Neural cell (in vitro differentiated cells): ENCODE measurements around the gene MCTP2. TPM values are rescaled to one million over a fixed set of nuclear protein-coding genes. Genes with fewer than 3 reads are reported as not detected.

Experiments
- H2AFZ ChIP-seq: fragments of 200-600, 300-800 bp; sonication (generic), shearing (Covaris generic); 2 replicates; pipeline ENCODE4 v1.6.0; 2014; ENCODE audit warnings: low read depth, mild to moderate bottlenecking, antibody characterized with exemption, low read length, moderate library complexity
- H3F3A ChIP-seq: fragments of 200-600 bp; shearing (Covaris generic); 2 replicates; pipeline ENCODE4 v1.6.1; 2016; ENCODE audit warnings: mild to moderate bottlenecking, moderate library complexity, mixed read lengths, antibody characterized with exemption, low read length; ENCODE audit not compliant: insufficient read depth, poor library complexity, severe bottlenecking
- H3K27ac ChIP-seq: fragments of 200-600, 300-800 bp; sonication (generic), shearing (Covaris generic); 2 replicates; pipeline ENCODE4 v1.5.1; 2014; ENCODE audit warnings: mild to moderate bottlenecking, low read length, moderate library complexity
- H3K27me3 ChIP-seq: fragments of 300-800, 200-600 bp; sonication (generic), shearing (Covaris generic); 2 replicates; pipeline ENCODE4 v1.6.0; 2014; ENCODE audit warnings: mild to moderate bottlenecking, low read depth, low read length, moderate library complexity; ENCODE audit not compliant: insufficient read depth
- H3K36me3 ChIP-seq: fragments of 300-800, 200-600 bp; sonication (generic), shearing (Covaris generic); 2 replicates; pipeline ENCODE4 v1.5.1; 2014; ENCODE audit warnings: mild to moderate bottlenecking, antibody characterized with exemption, low read length, moderate library complexity; ENCODE audit not compliant: insufficient read depth
- H3K4me2 ChIP-seq: fragments of 300-800, 200-600 bp; sonication (generic), shearing (Covaris generic); 2 replicates; pipeline ENCODE4 v1.6.0; 2014; ENCODE audit warnings: mild to moderate bottlenecking, low read length
- H3K4me3 ChIP-seq: fragments of 300-800, 200-600 bp; sonication (generic), shearing (Covaris generic); 2 replicates; pipeline ENCODE4 v1.5.1; 2014; ENCODE audit warnings: mild to moderate bottlenecking, low read length, moderate library complexity
- H3K79me2 ChIP-seq: fragments of 200-600 bp; shearing (Covaris generic); replicated peaks from 2 replicates; pipeline ENCODE4 v1.6.0; 2014; ENCODE audit warnings: mild to moderate bottlenecking, low read length, moderate library complexity; ENCODE audit not compliant: insufficient read depth
- H3K9ac ChIP-seq: fragments of 300-800, 200-600 bp; sonication (generic), shearing (Covaris generic); 2 replicates; pipeline ENCODE4 v1.6.1; 2016; ENCODE audit warnings: mild to moderate bottlenecking, low read length, mixed read lengths
- H3K9me2 ChIP-seq: fragments of 200-600 bp; shearing (Covaris generic); 2 replicates; pipeline ENCODE4 v1.6.1; 2016; ENCODE audit warnings: mild to moderate bottlenecking, low read length, mixed read lengths; ENCODE audit not compliant: insufficient read depth
- H3K9me3 ChIP-seq: fragments of 200-600, 300-800 bp; sonication (generic), shearing (Covaris generic); 2 replicates; pipeline ENCODE4 v1.6.1; 2016; ENCODE audit warnings: mild to moderate bottlenecking, mixed run types, low read length, moderate library complexity, mixed read lengths
- H4K20me1 ChIP-seq: fragments of 200-600 bp; shearing (Covaris generic); 2 replicates; pipeline ENCODE4 v1.6.1; 2016; ENCODE audit warnings: mild to moderate bottlenecking, mixed run types; ENCODE audit not compliant: insufficient read depth
- EP300 ChIP-seq: fragments of 450-650 bp; conservative IDR thresholded peaks from 2 replicates; pipeline ENCODE4 v1.6.1; 2014; ENCODE audit warnings: antibody characterized with exemption, mild to moderate bottlenecking, moderate library complexity; ENCODE audit not compliant: poor library complexity, severe bottlenecking
- EZH2 ChIP-seq: fragments of 200-600, 300-800 bp; shearing (Covaris generic), sonication (generic); IDR thresholded peaks from 2 replicates; pipeline ENCODE4 v1.6.1; 2014; ENCODE audit warnings: antibody characterized with exemption, low read length, borderline replicate concordance, mild to moderate bottlenecking; ENCODE audit not compliant: insufficient read depth, poor library complexity, severe bottlenecking
- MXI1 ChIP-seq: fragments of 450-650 bp; conservative IDR thresholded peaks from 2 replicates; pipeline ENCODE4 v1.6.1; 2014; ENCODE audit warnings: antibody characterized with exemption, mild to moderate bottlenecking; ENCODE audit not compliant: poor library complexity, severe bottlenecking
- POLR2AphosphoS5 ChIP-seq: IDR thresholded peaks from 2 replicates; pipeline ENCODE4 v1.6.1; 2012
- RAD21 ChIP-seq: fragments of 450-650 bp; conservative IDR thresholded peaks from 2 replicates; pipeline ENCODE4 v1.6.1; 2014; ENCODE audit warnings: antibody characterized with exemption, mild to moderate bottlenecking, moderate library complexity
- REST ChIP-seq: IDR thresholded peaks from 2 replicates; pipeline ENCODE4 v1.6.1; 2012; ENCODE audit warnings: borderline replicate concordance
- SMC3 ChIP-seq: fragments of 450-650 bp; conservative IDR thresholded peaks from 2 replicates; pipeline ENCODE4 v1.6.1; 2014; ENCODE audit warnings: antibody characterized with exemption, mild to moderate bottlenecking, moderate library complexity; ENCODE audit not compliant: poor library complexity
- TAF1 ChIP-seq: IDR thresholded peaks from 2 replicates; pipeline ENCODE4 v1.6.1; 2012; ENCODE audit warnings: low read depth
- polyA plus RNA-seq: library from polyadenylated mRNA; depleted of rRNA; stranded (reverse); fragments of >200 nt; gene quantifications from 2 replicates; pipeline ENCODE4 v1.2.3, GENCODE V29; 2014
- TF ChIP-seq, protein P1 (sequence below): fragments of 450-650 bp; IDR thresholded peaks from 2 replicates; pipeline ENCODE4 v1.5.1; 2014; ENCODE audit warnings: antibody characterized with exemption, mild to moderate bottlenecking, moderate library complexity; ENCODE audit not compliant: poor library complexity, severe bottlenecking

MCTP2 gene
- polyA plus RNA-seq, 1 donor from 2014 or later: not detected

DNA sequence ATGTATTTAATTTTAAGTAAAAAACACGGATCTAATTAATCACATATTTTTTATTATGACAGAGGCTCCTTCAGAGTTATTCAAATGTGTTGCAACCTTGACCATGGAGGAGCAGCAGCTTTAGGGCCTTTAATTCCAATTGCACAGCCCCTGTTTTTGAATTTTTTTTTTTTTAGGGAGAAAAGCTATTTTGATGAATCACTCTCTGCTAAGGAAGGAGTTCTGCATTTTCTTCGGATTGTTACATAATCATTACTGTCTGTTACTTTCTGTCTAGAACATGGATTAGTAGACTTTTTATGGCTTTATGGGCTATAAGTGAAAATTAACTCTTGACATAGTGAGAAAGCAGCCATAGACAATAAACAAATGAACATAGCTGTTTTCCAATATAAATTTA, 90.8 kb downstream of the MCTP2 start:
- no peak overlapping the region for H3K4me3 ChIP-seq
- H3F3A ChIP-seq: no peaks in the 10 kb centered on the region
- H3K9ac ChIP-seq: no peak overlapping the region
- no peaks in the 10 kb centered on the region for H3K9me3 ChIP-seq
- H3K9me2 ChIP-seq: no peaks in the 10 kb centered on the region
- no peaks in the 10 kb centered on the region for H3K36me3 ChIP-seq
- no peaks in the 10 kb centered on the region for H4K20me1 ChIP-seq
- no peak for TF ChIP-seq EZH2
- no peak for TF ChIP-seq SMC3
- TF ChIP-seq REST: no peak
- TF ChIP-seq TAF1: no peak
- TF ChIP-seq, protein P1, sequence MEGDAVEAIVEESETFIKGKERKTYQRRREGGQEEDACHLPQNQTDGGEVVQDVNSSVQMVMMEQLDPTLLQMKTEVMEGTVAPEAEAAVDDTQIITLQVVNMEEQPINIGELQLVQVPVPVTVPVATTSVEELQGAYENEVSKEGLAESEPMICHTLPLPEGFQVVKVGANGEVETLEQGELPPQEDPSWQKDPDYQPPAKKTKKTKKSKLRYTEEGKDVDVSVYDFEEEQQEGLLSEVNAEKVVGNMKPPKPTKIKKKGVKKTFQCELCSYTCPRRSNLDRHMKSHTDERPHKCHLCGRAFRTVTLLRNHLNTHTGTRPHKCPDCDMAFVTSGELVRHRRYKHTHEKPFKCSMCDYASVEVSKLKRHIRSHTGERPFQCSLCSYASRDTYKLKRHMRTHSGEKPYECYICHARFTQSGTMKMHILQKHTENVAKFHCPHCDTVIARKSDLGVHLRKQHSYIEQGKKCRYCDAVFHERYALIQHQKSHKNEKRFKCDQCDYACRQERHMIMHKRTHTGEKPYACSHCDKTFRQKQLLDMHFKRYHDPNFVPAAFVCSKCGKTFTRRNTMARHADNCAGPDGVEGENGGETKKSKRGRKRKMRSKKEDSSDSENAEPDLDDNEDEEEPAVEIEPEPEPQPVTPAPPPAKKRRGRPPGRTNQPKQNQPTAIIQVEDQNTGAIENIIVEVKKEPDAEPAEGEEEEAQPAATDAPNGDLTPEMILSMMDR: no peak
- no peak for TF ChIP-seq RAD21
- no peak for TF ChIP-seq MXI1
- TF ChIP-seq EP300: no peak
- no peak for TF ChIP-seq POLR2AphosphoS5
- H3K27me3 ChIP-seq: no peaks in the 10 kb centered on the region
- no peak overlapping the region for H3K4me2 ChIP-seq
- H2AFZ ChIP-seq: no peak overlapping the region
- no peak overlapping the region for H3K27ac ChIP-seq
- H3K79me2 ChIP-seq: no peaks in the 10 kb centered on the region

DNA sequence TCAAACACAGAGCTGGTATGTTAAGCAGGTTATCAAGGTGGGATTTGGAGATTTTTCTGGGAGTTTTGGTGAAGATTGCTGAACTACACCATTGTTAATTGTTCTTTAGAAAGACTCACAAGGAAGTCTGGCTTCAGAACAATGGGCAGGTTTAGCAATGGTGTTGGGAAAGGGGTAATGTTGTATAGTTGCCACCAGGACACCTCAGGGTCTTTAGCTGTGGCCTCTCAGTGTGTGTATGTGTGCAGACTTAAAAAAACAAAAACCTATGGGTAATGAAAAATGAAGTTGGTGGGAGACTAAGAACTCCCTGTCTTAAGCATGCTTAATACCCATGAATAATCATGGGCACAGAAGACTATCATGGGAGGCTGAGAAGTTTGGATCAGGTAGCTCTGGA, 91.7 kb downstream of the MCTP2 start:
- Histone ChIP-seq H2AFZ (no peak overlapping the region), H3K79me2 (no peaks in the 10 kb centered on the region), H3K4me2 (no peak overlapping the region), H3K9me2 (no peaks in the 10 kb centered on the region), H3K27ac (no peak overlapping the region), H3K36me3 (no peaks in the 10 kb centered on the region), H3K9me3 (no peaks in the 10 kb centered on the region), H3F3A (no peaks in the 10 kb centered on the region), H3K27me3 (no peaks in the 10 kb centered on the region), H3K4me3 (no peak overlapping the region), H4K20me1 (no peaks in the 10 kb centered on the region), H3K9ac (no peak overlapping the region)
- TF ChIP-seq MXI1: no peak
- no peak for TF ChIP-seq EP300
- TF ChIP-seq SMC3: no peak
- TF ChIP-seq TAF1: no peak
- no peak for TF ChIP-seq POLR2AphosphoS5
- TF ChIP-seq REST: no peak
- no peak for TF ChIP-seq RAD21
- TF ChIP-seq, protein P1: no peak
- TF ChIP-seq EZH2: no peak
